T47D (cell line): Measurements from ENCODE around the gene SOS2.

ENCODE experiments used
- DNase-seq, 2 experiments: peaks; one replicate each; pipeline versions ENCODE4 v3.0.0 to v3.0.0-alpha.2; 2011 to 2012; ENCODE audit warnings: low read depth in 1 of 2, low spot score in 1 of 2
- JUND ChIP-seq: IDR thresholded peaks from 2 replicates; pipeline ENCODE4 v1.6.1; 2012; ENCODE audit warnings: low read depth
- in situ Hi-C: cut with HindIII; loops from 2 replicates; pipeline ENCODE4 v1.10.0; 2016; ENCODE audit warnings: low sequenced_read_pairs, low pct_unique_long_range_greater_than_20kb

The SOS2 gene

DNA sequence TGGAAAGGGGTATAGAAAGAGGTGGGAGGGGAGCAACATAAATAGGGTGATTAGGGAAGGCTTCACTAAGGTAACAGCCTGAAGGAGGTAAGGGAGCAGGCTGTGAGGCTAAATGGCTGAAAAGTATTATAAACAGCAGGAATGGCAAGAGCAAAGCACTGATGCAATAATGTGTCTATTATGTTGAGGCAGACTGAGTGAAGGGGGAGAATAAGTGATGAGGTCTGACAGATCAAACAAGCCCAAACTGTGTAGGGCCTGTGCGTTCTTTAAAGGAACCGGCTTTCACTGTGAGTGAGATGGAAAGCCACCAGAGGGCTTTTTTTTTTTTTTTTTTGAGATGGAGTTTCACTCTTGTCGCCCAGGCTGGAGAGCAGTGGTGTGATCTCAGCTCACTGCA, 108.3 kb downstream of the SOS2 start:
- in situ Hi-C loops, result no loop called here
- no peak for TF ChIP-seq JUND
- DNase-seq, result no peak

DNA sequence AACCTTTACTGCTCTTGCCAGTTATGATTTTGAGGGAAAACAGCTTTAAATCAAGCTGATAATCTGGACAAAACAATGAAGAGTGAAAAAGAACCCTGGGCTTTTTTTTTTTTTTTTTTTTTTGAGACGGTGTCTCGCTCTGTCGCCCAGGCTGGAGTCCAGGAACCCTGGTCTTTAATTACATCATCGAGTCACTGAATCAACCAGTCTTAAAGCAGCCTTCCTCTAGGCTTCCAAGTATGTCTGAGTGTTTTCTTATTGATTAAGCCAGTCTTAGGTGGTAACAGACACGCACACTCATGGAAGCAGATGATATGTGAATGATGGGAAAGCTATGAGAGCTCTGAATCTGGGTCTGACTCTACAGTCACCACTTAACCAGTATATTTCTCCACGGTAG, 109.1 kb downstream of the SOS2 start:
- no peak for DNase-seq
- in situ Hi-C loops, result no loop called here
- no peak for TF ChIP-seq JUND

DNA sequence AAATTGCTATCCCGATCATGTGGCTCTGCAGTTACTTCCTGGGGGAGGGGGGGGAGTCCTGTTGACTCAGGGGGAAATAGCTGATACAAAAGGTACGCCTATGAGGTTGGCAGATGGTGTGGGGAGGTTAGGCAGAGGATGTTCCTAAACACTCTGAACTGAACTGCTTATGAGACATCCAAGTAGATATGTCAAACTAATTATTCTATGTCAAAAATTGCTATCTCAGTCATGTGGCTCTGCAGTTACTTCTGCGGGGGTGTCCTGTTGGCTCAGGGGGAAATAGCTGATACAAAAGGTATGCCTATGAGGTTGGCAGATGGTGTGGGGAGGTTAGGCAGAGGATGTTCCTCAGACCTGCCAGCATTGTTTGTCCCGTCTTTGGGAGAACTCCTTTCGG, 109.9 kb downstream of the SOS2 start:
- no peak for DNase-seq
- in situ Hi-C loops, result no loop called here
- no peak for TF ChIP-seq JUND

DNA sequence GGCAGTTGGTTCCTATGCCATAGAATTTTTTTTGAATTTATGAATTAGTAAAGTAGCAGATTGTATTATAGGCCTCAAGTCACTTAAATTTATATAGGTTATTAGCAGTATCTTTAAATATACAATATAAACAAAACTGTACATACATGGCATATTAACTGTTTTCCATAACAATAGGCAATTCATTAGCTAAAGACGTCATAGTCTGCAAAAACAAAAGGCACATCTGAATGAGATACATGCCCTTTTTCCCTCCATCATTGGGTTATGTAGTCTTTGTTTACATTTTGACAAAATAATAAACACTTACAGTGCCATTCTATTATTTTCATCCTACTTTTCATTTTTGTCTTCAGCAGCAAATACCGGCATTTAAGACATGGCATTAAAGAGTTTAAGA, 113.9 kb downstream of the SOS2 start:
- no peak for DNase-seq
- TF ChIP-seq JUND, result no peak
- in situ Hi-C loops, result no loop called here

DNA sequence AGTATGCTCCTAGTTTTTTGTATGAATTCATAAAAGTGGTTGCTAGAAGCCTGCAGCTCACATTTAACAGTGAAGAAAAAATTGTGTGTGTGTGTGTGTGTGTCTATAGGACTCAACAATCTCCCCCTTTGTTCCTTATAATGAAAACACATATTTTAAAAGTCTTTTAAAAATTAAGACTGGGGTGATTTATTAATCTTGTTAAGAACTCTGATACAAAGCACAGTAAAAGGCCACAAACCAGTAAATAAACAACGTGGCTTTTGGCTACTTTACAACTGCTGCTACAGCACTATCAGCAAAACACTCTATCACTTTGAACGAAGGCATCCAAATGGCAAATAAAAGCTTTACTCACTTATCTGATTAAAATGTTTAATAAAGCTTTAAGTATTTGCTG, 114.4 kb downstream of the SOS2 start:
- in situ Hi-C loops, result no loop called here
- DNase-seq, result no peak
- TF ChIP-seq JUND, result no peak

DNA sequence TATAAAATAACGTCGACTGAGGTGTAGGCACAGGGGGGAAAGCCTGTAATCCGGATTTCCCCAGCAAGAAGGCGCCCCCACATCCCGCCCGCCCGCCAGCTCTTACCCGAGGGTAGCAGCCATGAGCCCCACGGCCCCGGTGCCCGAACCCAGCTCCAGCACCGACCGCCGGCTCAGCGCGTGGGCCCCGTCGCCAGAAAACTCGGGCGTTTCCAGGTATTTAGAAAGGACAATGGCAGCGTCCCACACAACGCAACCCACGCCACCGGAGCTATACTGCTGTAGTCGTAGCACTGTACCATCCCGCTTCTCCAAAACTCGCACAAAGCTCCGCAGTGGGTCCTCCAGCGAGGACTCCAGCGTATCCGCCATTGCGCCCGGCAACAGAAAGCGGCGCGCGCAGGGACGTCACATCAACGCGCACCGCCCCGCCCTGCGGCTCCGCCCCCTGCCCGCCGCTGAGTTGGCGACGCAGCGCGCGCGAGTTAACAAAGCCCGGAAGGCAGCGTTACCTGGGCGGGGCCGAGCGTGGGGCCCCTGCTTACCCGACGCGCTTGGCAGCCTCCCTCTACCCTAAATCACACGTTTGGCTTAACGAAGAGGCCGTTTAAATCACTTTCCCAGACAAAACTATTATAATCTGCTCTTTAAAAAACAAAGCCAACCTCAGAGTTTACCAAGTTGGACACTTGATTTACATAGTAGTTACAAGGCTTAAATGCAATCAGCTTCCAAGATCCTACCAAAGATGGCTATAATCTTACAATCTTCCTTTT, 115.0 kb downstream of the SOS2 start, which contains the start of gene VCPKMT:
VCPKMT (minus strand) TSS at position 392 of the 776 bp plus-strand sequence; CDS start at position 372, 20 bp downstream.
- TF ChIP-seq JUND, result no peak
- DNase-seq, result peak; percentile 87 to 95
- in situ Hi-C loops, result no loop called here

DNA sequence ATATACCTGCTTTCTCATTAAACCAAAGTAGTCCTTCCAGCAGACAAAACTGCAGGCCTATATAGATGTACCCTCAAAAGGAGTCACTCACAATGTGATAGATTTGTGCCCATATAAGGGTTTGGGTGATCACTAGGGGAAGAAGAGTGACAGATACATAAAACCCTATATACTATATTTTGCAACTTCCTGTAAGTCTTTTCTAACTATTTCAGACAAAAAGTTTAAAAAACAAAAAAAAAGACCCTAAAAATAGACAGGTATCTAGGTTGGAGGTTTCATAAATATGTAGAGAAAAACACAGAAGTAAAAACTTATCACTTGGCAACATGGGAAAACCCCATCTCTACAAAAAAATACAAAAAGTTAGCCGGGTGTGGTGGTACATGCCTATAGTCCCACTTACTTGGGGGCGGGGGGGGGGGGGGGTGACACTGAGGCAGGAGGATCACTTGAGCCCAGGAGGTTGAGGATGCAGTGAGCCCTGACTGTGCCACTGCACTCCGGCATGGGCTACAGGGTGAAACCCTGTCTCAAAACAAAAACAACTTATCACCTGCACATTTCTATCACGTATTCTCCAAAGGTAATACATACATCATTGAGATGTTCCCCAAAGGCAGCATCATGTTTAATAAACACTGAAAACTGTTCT, 117.9 kb downstream of the SOS2 start:
- TF ChIP-seq JUND, result no peak
- no peak for DNase-seq
- in situ Hi-C loops, result no loop called here

DNA sequence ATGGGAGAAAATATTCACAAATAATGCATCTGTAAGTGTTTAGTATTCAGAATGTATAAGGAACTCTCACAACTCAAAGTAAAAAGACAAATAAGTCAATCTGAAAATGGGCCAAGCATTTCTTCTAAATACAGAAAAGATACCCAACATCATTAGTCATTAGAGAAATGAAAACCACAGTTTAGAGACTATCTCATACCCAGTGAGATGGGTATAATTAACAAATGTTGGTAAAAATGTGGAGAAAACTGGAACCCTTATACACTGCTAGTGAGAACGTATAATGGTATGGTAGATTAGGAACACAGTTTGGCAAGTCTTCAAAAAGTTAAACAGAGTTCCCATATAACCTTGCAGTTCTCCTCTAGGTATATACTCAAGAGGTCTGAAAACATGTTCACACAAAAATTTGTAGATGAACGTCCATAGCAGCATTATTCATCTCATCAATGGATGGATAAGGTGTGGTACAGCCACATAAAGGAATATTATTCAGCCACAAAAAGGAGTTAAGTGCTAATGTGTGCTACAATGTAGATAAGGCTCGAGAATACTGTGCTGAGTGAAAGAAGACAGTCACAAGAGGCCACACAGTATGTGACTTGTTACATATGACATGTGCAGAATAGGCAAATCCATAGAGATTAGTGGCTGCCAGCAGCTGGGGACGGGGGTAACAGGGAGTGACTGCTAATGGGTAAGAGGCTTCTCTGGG, 120.9 kb downstream of the SOS2 start:
- TF ChIP-seq JUND, result no peak
- in situ Hi-C loops, result no loop called here
- no peak for DNase-seq

DNA sequence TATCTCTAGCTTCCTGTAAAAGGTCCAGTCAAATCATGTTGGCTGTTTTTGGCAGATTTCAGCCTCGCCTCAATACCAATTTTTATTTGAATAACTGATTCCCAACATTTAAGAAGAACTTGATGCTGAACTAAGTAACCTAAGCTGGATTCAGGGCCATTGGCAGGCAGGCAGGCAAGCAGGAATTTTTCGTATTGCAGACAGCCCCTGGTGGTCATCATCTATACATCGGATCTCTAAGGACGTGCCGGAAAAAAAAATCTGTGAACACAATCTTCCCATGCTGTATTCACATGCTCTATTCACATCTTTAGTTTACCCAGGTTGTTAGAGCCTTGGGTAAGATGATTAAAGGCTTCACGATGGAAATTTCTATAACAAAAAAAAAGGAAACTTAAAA, 122.0 kb downstream of the SOS2 start:
- in situ Hi-C loops, result no loop called here
- TF ChIP-seq JUND, result no peak
- peak in 1 of 2 experiments; percentile 23 for DNase-seq

DNA sequence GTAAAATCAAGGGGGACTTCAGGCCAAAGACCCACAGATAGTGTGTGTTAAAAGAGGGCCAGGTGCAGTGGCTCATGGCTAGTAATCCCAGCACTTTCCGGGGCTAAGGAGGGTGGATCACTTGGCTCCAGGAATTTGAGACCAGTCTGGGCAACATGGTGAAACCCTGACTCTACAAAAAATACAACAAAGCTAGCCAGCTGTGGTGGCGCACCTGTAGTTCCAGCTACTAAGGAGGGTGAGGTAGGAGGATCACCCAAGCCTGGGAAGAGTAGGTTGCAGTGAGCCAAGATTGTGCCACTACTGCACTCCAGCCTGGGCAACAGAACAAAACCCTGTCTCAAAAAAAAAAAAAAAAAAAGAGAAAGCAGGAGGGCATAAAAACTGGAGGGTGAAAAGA, 123.5 kb downstream of the SOS2 start:
- in situ Hi-C loops, result no loop called here
- no peak for DNase-seq
- TF ChIP-seq JUND, result no peak

DNA sequence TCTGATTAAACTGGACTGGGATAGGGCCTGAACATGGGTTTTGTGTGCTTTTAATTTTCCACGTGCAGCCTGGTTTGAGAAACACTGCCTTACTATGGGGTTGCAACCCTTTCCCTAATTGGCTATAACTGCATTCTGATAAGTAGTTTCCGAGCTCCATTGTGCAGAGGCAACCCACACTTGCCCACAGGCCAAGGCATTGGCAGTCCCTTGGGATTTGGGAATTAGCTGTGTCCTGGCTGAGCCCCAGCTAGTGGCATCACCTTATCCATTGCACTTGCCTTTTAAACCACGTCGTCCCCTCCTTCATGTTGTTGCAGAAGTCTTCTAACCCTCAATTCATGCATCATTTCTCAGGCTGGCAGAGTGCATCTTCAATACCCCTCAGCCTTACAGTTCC, 125.2 kb downstream of the SOS2 start:
- no peak for DNase-seq
- TF ChIP-seq JUND, result no peak
- in situ Hi-C loops, result no loop called here

DNA sequence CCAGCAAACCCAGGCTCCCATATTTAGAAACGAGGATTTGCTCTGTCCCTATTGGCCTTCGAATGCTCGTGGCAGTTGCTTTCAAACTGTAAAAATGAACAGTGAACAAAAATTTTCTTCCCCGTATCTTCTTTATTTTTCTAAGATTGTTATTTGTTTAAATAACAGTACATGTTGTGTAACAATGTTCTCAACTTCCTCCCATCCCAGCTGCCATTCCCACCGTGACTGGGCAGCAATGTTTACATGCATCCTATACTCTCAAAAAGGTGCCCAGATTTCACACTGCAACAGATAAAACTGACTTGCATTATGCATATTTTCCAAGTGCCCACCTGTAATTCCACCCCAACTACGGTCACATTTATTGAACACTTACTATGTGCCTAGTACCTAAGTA, 127.8 kb downstream of the SOS2 start:
- DNase-seq, result no peak
- TF ChIP-seq JUND, result no peak
- in situ Hi-C loops, result no loop called here

DNA sequence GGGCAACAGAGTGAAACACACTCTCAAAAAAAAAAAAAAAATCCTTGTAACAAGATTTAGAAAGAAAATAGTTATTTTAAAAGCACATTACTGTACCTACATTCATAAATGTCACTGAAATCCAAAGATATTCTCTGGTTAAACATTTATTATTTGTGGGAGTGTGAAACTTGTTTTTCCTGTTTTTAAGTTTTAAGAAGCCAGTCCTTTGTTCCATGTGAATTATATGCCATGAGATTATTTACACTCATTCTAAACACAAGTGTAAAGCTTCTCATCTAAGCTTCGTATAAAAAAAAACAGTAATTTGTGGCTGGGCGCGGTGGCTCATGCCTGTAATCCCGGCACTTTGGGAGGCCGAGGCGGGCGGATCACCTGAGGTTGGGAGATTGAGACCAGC, 130.0 kb downstream of the SOS2 start:
- no peak for TF ChIP-seq JUND
- in situ Hi-C loops, result no loop called here
- peak in 1 of 2 experiments; percentile 30 for DNase-seq
